H1 (cell line): ENCODE measurements around the gene FOXK1. TPM values are rescaled to one million over a fixed set of nuclear protein-coding genes. Genes with fewer than 3 reads are reported as not detected.

ENCODE experiments used
- ASH2L ChIP-seq: fragments of 200-600, 300-600 bp; sonication (generic); IDR thresholded peaks from one replicate; pipeline ENCODE4 v1.7.1; 2017; ENCODE audit warnings: low read length
- EP300 ChIP-seq, 2 experiments: IDR thresholded peaks; 1 replicate in 1 of 2; 2 replicates in 1 of 2; pipeline ENCODE4 v1.6.1; 2011 to 2012; ENCODE audit warnings: low read depth in 2 of 2, low read length in 2 of 2, mild to moderate bottlenecking in 2 of 2, borderline replicate concordance in 1 of 2, inconsistent platforms in 1 of 2, moderate library complexity in 1 of 2
- GTF2F1 ChIP-seq: IDR thresholded peaks from 2 replicates; pipeline ENCODE4 v1.6.1; 2012; ENCODE audit warnings: low read depth, low read length, improper control_type of control experiment, borderline replicate concordance
- HDAC2 ChIP-seq, 2 experiments: fragments of 300-600 bp in 1 of 2; sonication (generic) in 1 of 2; IDR thresholded peaks; 2 replicates each; pipeline ENCODE4 v1.6.1; 2011 to 2012; ENCODE audit warnings: low read depth in 2 of 2, low read length in 2 of 2, mild to moderate bottlenecking in 2 of 2, moderate library complexity in 2 of 2, borderline replicate concordance in 1 of 2, inconsistent platforms in 1 of 2
- MAX ChIP-seq: IDR thresholded peaks from 2 replicates; pipeline ENCODE4 v1.6.1; 2012; ENCODE audit warnings: inconsistent platforms
- PHF8 ChIP-seq: fragments of 200-600 bp; sonication (generic); conservative IDR thresholded peaks from 2 replicates; pipeline ENCODE4 v1.7.1; 2012; ENCODE audit warnings: low read depth, mild to moderate bottlenecking, inconsistent platforms, low read length, moderate library complexity
- POLR2A ChIP-seq, 2 experiments: IDR thresholded peaks; 1 replicate in 1 of 2; 2 replicates in 1 of 2; pipeline ENCODE4 v1.6.1; 2011; ENCODE audit warnings: low read depth in 2 of 2, low read length in 2 of 2, mild to moderate bottlenecking in 2 of 2; ENCODE audit errors: control extremely low read depth in 1 of 2
- RNF2 ChIP-seq: fragments of 200-900, 300-1000 bp; sonication (generic); IDR thresholded peaks from 2 replicates; pipeline ENCODE4 v1.7.1; 2016; ENCODE audit warnings: borderline replicate concordance, low read depth, mild to moderate bottlenecking, antibody characterized with exemption, low read length; ENCODE audit not compliant: poor library complexity, severe bottlenecking; ENCODE audit errors: missing control alignments
- SRF ChIP-seq: IDR thresholded peaks from 2 replicates; pipeline ENCODE4 v1.6.1; 2011; ENCODE audit warnings: mild to moderate bottlenecking, low read depth, low read length, moderate library complexity
- TEAD4 ChIP-seq: IDR thresholded peaks from 2 replicates; pipeline ENCODE4 v1.6.1; 2012; ENCODE audit warnings: low read depth, low read length, inconsistent platforms, mixed read lengths
- YY1 ChIP-seq: IDR thresholded peaks from 2 replicates; pipeline ENCODE4 v1.6.1; 2011; ENCODE audit warnings: low read depth, mild to moderate bottlenecking, low read length
- polyA plus RNA-seq, 7 experiments: library from polyadenylated mRNA; depleted of rRNA in 3 of 7; stranded (reverse) in 5 of 7; unstranded in 2 of 7; fragments of >200 nt in 5 of 7; fragments of 200-250 nt in 2 of 7; gene quantifications; 1 replicate in 5 of 7; 2 replicates in 1 of 7; 4 replicates in 1 of 7; pipeline versions ENCODE4 v1.2.1 to v1.2.3, GENCODE V29; 2011 to 2013; ENCODE audit warnings: missing spikeins in 2 of 7, mixed read lengths in 2 of 7
- total RNA-seq: library from RNA; stranded (reverse); fragmentation: NEBNext Ultra II Directional; extraction: Animal tissue kit (Norgen Biotek cat#: 25700); gene quantifications from 2 replicates; pipeline ENCODE4 v1.2.1, GENCODE V29; 2021
- TF ChIP-seq, protein P1 (sequence below), 3 experiments: IDR thresholded peaks; 1 replicate in 2 of 3; 2 replicates in 1 of 3; pipeline versions ENCODE4 v1.5.1 to v1.6.1; 2011; ENCODE audit warnings: low read length in 3 of 3, mild to moderate bottlenecking in 3 of 3, inconsistent platforms in 2 of 3, low read depth in 1 of 3, moderate library complexity in 1 of 3; ENCODE audit not compliant: insufficient read depth in 1 of 3; ENCODE audit errors: control extremely low read depth in 1 of 3

Gene FOXK1
- total and polyA plus RNA-seq, 2 of the 8 experiments (the other 6 are each of a cell fraction or from before 2014, with no cell fraction given) = 2.0 to 8.5 TPM

DNA sequence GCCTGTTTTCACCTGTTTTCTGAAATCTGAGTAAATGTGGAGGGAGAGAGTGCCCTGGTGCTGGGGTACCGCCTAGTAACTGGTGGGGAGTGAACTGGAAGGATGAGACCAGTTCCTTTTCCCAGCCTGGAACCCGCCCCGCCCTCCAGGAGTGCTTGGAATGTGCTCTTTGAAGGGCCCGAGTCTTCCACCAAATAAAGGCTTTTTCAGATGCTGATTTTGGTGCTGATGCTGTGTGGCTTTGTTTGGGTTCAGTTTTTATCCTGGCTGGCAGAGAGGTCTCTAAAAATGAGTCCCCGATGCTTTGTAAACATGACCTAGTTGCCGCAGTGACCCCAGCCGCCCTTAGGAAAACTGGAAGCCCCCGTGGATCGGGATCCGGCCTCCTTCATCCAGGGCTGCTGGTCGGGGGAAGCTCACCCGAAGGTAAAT, 25.9 kb downstream of the FOXK1 start (continued):
- TF ChIP-seq HDAC2 (IDR thresholded peaks at IDR 0.05; ENCODE audit: borderline replicate concordance in 1 of 2, low read depth in 2 of 2, low read length in 2 of 2) = 0 out of 4 replicates have a peak, but pooled peaks of 1 of the 2 experiments have one; percentile 30
- peak; percentile 11; the same call in 1 of the 2 replicates for TF ChIP-seq SRF
- TF ChIP-seq GTF2F1 = no peak
- peak in 1 of 2 experiments; percentile 56; a peak in 1 of 3 replicates for TF ChIP-seq POLR2A (IDR thresholded peaks at IDR 0.05; ENCODE audit: control extremely low read depth in 1 of 2, low read depth in 2 of 2, low read length in 2 of 2)
- no peak for TF ChIP-seq PHF8
- 0 out of 2 replicates have a peak, but pooled peaks have one; percentile 47 for TF ChIP-seq YY1
- TF ChIP-seq EP300 (IDR thresholded peaks at IDR 0.05; ENCODE audit: borderline replicate concordance in 1 of 2, low read depth in 2 of 2, low read length in 2 of 2) = peak in 1 of 2 experiments; percentile 71; a peak in 1 of 3 replicates
- TF ChIP-seq RNF2 = no peak
- no peak for TF ChIP-seq MAX
- TF ChIP-seq ASH2L = no peak
- peak; percentile 95 for TF ChIP-seq TEAD4
- TF ChIP-seq, protein P1, sequence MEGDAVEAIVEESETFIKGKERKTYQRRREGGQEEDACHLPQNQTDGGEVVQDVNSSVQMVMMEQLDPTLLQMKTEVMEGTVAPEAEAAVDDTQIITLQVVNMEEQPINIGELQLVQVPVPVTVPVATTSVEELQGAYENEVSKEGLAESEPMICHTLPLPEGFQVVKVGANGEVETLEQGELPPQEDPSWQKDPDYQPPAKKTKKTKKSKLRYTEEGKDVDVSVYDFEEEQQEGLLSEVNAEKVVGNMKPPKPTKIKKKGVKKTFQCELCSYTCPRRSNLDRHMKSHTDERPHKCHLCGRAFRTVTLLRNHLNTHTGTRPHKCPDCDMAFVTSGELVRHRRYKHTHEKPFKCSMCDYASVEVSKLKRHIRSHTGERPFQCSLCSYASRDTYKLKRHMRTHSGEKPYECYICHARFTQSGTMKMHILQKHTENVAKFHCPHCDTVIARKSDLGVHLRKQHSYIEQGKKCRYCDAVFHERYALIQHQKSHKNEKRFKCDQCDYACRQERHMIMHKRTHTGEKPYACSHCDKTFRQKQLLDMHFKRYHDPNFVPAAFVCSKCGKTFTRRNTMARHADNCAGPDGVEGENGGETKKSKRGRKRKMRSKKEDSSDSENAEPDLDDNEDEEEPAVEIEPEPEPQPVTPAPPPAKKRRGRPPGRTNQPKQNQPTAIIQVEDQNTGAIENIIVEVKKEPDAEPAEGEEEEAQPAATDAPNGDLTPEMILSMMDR (IDR thresholded peaks at IDR 0.05; ENCODE audit: control extremely low read depth in 1 of 3, insufficient read depth in 1 of 3, low read depth in 1 of 3, low read length in 3 of 3) = no peak
